ENCODE results near the gene ASB9.

- TF ChIP-seq CTCF (IDR thresholded peaks at IDR 0.05; ENCODE audit: insufficient read depth, low read length, poor library complexity, severe bottlenecking) (no peak), EZH2phosphoT487 (conservative IDR thresholded peaks at IDR 0.05; ENCODE audit: low read length) (no peak)
Measured at GRCh38 chrX:15224747-15225146, 45.1 kb downstream of the ASB9 start.
